Nephron progenitor cell (in vitro differentiated cells): ENCODE results near the gene MVB12B.

ENCODE experiments used
- DNase-seq: peaks from one replicate; pipeline ENCODE4 v3.0.0; 2021
- H3K27ac Mint-ChIP-seq: 2 replicates; pipeline ENCODE4 v1.8.0; 2021; ENCODE audit warnings: mild to moderate bottlenecking, moderate library complexity, mixed read lengths
- H3K27me3 Mint-ChIP-seq: 2 replicates; pipeline ENCODE4 v1.8.0; 2021; ENCODE audit warnings: mild to moderate bottlenecking, low read depth, mixed read lengths; ENCODE audit not compliant: poor library complexity
- H3K36me3 Mint-ChIP-seq: 2 replicates; pipeline ENCODE4 v1.8.0; 2021; ENCODE audit warnings: low read depth, mixed read lengths
- H3K4me1 Mint-ChIP-seq: 2 replicates; pipeline ENCODE4 v1.8.0; 2021; ENCODE audit warnings: mixed read lengths
- H3K4me3 Mint-ChIP-seq: 2 replicates; pipeline ENCODE4 v1.8.0; 2021; ENCODE audit warnings: mild to moderate bottlenecking, moderate library complexity, mixed read lengths
- H3K9me3 Mint-ChIP-seq: 2 replicates; pipeline ENCODE4 v1.8.0; 2021; ENCODE audit warnings: mild to moderate bottlenecking, moderate library complexity, mixed read lengths
- TF ChIP-seq, protein P1 (sequence below): fragments of 200-600 bp; sonication (generic); IDR thresholded peaks from 2 replicates; pipeline ENCODE4 v1.5.0; 2021; ENCODE audit warnings: antibody characterized with exemption

The MVB12B gene

DNA sequence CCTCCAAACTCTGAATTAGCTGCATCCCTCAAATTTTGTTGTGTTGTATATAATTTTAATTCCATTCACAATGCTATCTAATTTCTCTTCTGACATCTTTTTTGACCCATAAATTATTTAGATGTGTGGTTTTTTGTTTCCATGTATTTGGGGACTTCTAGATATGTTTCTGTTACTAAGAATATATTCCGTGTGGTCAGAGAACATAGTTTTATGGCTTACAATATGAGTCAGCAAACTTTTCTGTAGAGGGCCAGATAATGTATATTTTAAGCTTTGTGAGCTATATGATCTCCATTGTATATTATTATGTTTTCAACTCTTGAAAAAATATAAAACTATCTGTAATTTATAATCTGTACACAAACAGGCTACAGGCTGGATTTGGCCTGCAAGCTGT, 33.4 kb downstream of the MVB12B start:
- Mint-ChIP-seq H3K27me3 (no peaks in the 10 kb centered on the region), H3K9me3 (peaks cover 67% of the 10 kb centered on the region), H3K4me3 (no peak overlapping the region), H3K27ac (no peak overlapping the region), H3K4me1 (peaks cover 4% of the 10 kb centered on the region), H3K36me3 (peaks cover 77% of the 10 kb centered on the region)
- no peak for DNase-seq
- TF ChIP-seq, protein P1, sequence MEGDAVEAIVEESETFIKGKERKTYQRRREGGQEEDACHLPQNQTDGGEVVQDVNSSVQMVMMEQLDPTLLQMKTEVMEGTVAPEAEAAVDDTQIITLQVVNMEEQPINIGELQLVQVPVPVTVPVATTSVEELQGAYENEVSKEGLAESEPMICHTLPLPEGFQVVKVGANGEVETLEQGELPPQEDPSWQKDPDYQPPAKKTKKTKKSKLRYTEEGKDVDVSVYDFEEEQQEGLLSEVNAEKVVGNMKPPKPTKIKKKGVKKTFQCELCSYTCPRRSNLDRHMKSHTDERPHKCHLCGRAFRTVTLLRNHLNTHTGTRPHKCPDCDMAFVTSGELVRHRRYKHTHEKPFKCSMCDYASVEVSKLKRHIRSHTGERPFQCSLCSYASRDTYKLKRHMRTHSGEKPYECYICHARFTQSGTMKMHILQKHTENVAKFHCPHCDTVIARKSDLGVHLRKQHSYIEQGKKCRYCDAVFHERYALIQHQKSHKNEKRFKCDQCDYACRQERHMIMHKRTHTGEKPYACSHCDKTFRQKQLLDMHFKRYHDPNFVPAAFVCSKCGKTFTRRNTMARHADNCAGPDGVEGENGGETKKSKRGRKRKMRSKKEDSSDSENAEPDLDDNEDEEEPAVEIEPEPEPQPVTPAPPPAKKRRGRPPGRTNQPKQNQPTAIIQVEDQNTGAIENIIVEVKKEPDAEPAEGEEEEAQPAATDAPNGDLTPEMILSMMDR: no peak

DNA sequence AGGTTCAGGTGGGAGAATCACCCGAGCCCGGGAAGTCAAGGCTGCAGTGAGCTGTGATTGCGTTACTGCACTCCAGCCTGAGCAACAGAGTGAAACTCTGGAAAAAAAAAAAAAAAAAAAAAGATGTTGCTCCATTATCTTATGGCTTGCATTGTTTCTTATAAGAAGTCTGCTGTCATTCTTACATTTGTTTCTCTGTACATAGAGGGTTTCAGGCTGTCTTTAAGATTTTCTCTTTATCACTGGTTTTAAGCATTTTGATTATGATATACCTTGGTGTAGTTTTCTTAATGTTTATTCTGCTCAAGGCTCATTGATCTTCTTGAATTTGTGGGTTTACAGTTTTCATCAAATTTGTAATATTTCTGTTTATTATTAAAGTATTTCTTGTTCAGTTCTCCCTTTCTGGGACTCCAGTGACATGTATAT, 35.2 kb downstream of the MVB12B start:
- no peak overlapping the region for H3K4me3 Mint-ChIP-seq
- H3K9me3 Mint-ChIP-seq: peaks cover 67% of the 10 kb centered on the region
- peaks cover 75% of the 10 kb centered on the region for H3K36me3 Mint-ChIP-seq
- DNase-seq: no peak
- H3K27ac Mint-ChIP-seq: no peak overlapping the region
- TF ChIP-seq, protein P1: no peak
- no peaks in the 10 kb centered on the region for H3K27me3 Mint-ChIP-seq
- H3K4me1 Mint-ChIP-seq: peaks cover 3% of the 10 kb centered on the region

DNA sequence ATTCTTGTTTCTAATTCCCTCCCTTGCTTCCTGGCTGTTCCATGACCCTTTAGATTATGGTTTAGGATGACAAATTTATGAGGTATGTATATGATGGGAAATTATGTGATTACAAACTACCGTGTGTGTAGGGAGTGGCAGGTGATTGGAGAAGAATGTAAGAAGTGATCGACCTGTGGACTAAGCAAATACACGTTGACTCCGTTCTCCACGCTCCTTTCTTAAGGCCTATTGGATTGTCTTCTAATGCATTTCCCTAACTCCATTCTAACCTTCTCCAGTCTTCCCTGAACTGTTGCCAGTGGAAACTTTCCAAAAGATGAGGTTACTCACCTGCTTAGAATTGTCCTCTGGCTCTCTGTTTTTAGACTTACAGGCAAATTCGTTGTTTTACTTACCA, 36.6 kb downstream of the MVB12B start:
- H3K4me3 Mint-ChIP-seq: no peak overlapping the region
- TF ChIP-seq, protein P1: no peak
- H3K27me3 Mint-ChIP-seq: no peaks in the 10 kb centered on the region
- no peak for DNase-seq
- H3K4me1 Mint-ChIP-seq: peaks cover 13% of the 10 kb centered on the region
- H3K36me3 Mint-ChIP-seq: peaks cover 64% of the 10 kb centered on the region
- H3K27ac Mint-ChIP-seq: no peak overlapping the region
- H3K9me3 Mint-ChIP-seq: peaks cover 55% of the 10 kb centered on the region

DNA sequence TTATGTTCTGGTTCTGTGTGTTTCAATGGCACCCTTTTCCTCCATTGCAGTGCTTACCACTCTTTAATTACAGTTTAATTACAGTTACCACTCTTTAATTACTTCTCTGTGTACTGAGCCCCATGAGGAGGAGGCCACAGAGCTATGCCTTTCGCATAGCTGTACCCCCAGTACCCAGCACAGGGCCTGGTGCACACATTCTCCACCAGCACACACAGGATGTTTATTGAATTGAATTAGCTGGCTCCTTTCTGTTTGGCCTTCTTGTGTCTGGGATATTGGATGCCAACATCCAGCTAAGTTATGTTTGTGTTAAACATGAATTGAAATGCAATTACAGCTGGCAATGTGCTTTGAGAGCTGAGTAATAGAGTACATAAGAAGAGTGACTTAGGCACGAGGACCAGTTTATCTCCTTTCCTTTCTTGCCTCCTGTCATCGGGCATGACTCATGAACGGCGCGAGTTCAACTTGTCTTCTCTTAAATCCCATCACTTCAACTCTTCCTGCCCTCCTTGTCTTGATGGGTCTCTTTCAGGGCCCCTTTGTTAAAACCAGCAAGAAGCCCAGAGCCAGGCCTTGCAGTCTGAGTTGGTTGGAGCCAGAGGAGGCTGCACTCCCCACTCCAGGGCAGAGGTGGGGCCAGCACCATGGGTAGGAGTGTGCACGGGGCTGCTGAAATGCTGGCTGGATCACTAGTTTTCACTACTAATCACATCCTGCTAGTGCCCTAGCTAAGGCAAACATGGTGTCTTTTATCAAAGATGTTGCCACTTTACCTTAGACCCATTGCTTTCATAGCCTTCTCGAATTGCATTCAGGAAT, 37.4 kb downstream of the MVB12B start:
- Mint-ChIP-seq H3K27ac (no peak overlapping the region), H3K9me3 (peaks cover 50% of the 10 kb centered on the region), H3K27me3 (no peaks in the 10 kb centered on the region), H3K36me3 (peaks cover 58% of the 10 kb centered on the region), H3K4me1 (peaks cover 13% of the 10 kb centered on the region), H3K4me3 (no peak overlapping the region)
- no peak for DNase-seq
- TF ChIP-seq, protein P1: no peak

DNA sequence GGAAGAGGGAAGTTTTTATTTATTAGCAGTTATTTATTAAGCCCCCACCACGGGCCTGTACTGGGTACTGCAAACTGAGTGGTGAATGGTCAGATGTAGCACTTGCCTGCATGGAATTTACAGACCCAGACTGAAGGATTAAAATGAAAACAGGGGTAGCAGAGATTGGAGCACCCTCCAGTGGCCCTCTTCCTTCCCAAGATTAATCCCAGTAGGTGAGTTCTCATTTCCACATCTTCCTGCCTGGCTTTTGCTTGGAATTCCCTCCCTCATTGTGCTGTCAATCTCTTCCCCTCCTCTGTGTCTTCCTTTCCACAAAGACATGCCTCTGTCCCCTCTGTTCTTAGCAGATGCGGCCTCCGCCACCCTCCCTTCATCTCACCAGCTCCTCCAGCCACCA, 39.2 kb downstream of the MVB12B start:
- Mint-ChIP-seq H3K36me3 (peaks cover 47% of the 10 kb centered on the region), H3K4me3 (no peak overlapping the region), H3K27me3 (peaks cover 2% of the 10 kb centered on the region), H3K4me1 (peaks cover 13% of the 10 kb centered on the region), H3K27ac (peak overlapping the region; percentile 50), H3K9me3 (peaks cover 33% of the 10 kb centered on the region)
- no peak for DNase-seq
- TF ChIP-seq, protein P1: no peak
